ENCODE measurements around the gene CDH2.
A peak's percentile ranks its signal among the peaks of the same experiment; 100 is the strongest.

DNA sequence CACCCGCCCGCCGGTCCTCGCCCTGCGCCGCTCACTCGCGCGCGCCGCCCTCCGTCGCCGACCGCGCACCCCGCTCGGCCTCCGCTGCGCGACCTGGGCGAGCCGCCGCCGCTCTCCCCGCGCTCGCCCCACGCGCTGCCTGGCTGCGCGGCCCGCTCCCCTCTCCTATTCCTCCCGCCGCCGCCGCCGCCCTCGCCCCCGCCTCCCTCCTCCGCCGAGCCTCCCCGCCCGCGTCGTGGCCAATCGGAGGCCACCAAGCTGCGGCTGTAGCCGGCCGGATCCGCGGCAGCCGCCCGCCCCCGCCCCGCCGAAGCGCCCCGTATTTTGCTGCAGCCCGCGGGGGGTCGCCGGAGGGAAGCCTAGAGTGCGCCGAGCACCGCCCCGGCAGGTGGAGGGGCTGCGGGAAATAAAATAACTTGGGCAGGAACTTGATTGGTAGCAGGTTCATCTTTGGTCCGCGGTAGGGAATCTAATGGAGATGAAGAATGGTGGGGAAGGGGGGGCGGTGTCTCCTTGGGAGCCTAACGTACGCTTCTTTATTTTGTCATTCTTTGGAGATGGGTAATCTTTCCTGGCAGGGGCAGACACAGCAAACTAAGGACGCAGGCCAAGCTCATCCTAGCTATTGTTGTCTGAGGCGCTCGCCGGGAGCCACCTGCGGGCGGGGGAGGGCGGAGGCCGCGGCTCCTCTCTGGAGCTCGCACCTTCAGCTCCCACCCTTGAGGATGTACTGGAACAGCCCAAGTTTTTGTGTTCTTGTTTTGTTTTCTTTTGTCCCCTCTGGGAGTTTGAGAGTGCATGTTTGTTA, 1.1 kb upstream of the CDH2 start:
- TF ChIP-seq, protein P1, sequence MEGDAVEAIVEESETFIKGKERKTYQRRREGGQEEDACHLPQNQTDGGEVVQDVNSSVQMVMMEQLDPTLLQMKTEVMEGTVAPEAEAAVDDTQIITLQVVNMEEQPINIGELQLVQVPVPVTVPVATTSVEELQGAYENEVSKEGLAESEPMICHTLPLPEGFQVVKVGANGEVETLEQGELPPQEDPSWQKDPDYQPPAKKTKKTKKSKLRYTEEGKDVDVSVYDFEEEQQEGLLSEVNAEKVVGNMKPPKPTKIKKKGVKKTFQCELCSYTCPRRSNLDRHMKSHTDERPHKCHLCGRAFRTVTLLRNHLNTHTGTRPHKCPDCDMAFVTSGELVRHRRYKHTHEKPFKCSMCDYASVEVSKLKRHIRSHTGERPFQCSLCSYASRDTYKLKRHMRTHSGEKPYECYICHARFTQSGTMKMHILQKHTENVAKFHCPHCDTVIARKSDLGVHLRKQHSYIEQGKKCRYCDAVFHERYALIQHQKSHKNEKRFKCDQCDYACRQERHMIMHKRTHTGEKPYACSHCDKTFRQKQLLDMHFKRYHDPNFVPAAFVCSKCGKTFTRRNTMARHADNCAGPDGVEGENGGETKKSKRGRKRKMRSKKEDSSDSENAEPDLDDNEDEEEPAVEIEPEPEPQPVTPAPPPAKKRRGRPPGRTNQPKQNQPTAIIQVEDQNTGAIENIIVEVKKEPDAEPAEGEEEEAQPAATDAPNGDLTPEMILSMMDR (IDR thresholded peaks at IDR 0.05), result peak in 1 of 4 experiments; percentile 1
- TF ChIP-seq POLR2A (IDR thresholded peaks at IDR 0.05), result peak in 1 of 2 donors; percentile 21
- TF ChIP-seq POLR2AphosphoS5 (IDR thresholded peaks at IDR 0.05), result no peak

Measured in gastroesophageal sphincter (tissue), 3 donors.